ENCODE data around the gene SUCLG2.

DNA sequence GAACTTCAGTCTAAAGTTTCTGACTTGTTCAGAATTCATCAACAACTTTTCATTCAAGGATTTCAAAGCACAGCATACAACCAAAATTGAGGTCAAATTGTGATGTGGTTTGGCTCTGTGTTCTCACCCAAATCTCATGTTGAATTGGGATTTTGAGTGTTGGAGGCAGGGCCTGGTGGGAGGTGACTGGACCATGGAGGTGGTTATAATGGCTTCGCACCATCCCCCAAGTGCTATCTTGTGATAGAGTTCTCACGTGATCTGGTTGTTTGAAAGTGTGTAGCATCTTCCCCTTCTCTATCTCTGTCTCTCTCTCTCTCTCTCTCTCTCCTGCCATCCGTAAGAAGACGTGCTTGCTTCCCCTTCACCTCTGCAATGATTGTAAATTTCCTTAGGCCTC lies 19.6 kb upstream of the SUCLG2 start:
- TF ChIP-seq, protein P1, sequence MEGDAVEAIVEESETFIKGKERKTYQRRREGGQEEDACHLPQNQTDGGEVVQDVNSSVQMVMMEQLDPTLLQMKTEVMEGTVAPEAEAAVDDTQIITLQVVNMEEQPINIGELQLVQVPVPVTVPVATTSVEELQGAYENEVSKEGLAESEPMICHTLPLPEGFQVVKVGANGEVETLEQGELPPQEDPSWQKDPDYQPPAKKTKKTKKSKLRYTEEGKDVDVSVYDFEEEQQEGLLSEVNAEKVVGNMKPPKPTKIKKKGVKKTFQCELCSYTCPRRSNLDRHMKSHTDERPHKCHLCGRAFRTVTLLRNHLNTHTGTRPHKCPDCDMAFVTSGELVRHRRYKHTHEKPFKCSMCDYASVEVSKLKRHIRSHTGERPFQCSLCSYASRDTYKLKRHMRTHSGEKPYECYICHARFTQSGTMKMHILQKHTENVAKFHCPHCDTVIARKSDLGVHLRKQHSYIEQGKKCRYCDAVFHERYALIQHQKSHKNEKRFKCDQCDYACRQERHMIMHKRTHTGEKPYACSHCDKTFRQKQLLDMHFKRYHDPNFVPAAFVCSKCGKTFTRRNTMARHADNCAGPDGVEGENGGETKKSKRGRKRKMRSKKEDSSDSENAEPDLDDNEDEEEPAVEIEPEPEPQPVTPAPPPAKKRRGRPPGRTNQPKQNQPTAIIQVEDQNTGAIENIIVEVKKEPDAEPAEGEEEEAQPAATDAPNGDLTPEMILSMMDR (conservative IDR thresholded peaks at IDR 0.05 in 1 of 2, IDR thresholded peaks at IDR 0.05 in 1 of 2; ENCODE audit: extremely low read depth in 1 of 2, insufficient read depth in 1 of 2, low read depth in 1 of 2, low read length in 2 of 2), result no peak
- TF ChIP-seq EZH2 (IDR thresholded peaks at IDR 0.05; ENCODE audit: borderline replicate concordance, low read length), result no peak
